C4-2B (cell line): ENCODE data around the gene TBXT.

Experiments
- CTCF ChIP-seq: fragments of 450-650 bp; conservative IDR thresholded peaks from 2 replicates; pipeline ENCODE4 v1.5.1; 2017; ENCODE audit warnings: mild to moderate bottlenecking
- ZFX ChIP-seq: fragments of 450-650 bp; IDR thresholded peaks from 2 replicates; pipeline ENCODE4 v1.6.1; 2017

DNA sequence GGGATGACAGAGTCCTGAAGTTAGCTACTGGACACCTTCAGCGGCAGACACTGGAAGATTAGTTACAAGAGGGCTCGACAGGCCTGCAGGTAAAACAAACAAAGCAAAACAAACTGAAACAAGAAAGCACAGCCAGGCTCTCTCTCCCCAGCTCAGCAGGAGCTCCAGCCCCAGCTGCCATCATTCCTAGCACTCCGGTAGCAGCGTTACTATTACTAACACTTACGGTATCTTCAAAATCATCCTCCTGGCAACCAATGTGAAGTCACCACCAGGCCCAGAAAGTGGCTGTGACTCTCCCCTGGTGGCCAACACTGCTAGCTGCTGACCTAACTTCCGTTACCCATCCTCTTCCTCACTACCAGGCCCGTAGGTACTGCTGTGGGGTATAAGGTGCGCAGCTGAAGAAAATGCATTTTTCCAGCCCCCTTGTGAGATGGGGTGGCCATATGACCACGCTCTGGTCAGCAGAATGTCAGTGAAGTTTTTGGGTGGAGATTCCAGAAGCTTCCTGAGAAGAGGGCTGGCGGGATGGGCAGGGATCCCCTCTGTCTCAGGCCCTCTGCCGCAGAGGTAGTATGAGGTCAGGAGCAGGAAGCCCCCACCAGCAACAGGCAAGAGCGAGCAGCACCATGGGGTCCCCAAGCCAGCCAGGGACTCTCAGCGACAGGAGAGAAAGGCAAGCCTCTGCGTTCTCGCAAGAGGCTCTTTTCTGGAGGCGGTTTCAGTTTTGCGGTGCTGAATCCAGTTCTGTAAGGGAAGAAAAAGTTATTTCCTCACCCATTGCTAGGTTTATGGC lies 37.4 kb upstream of the TBXT start:
- TF ChIP-seq CTCF (no peak; the same call in 1 of the 2 replicates), ZFX (no peak)
